PC-3 (cell line): ENCODE data around the gene SART3. TPM values are rescaled to one million over a fixed set of nuclear protein-coding genes. Genes with fewer than 3 reads are reported as not detected.
A peak's percentile ranks its signal among the peaks of the same experiment; 100 is the strongest.

Source experiments
- ATAC-seq: fragments of 200-7000 bp; cut with Tn5 transposase; 2 replicates; pipeline ENCODE4 v1.9.1; 2020; ENCODE audit warnings: mild to moderate bottlenecking, moderate library complexity
- BruUV-seq: library from RNA; stranded (reverse); fragments of 400-500 nt; replicated peaks from 2 replicates; lab custom pipeline; 2021; lab: Mats Ljungman, UMichigan
- CTCF ChIA-PET: fragments of 300-600 bp; sonication (Branson Sonifier 250); formaldehyde crosslinking; loops from one replicate; lab custom pipeline; 2022; ENCODE audit warnings: antibody characterized with exemption; lab: Charles Lee
- POLR2A ChIA-PET: fragments of 300-600 bp; sonication (Branson Sonifier 250); formaldehyde crosslinking; loops from one replicate; lab custom pipeline; 2022; ENCODE audit warnings: antibody characterized with exemption; ENCODE audit not compliant: unreplicated experiment; lab: Charles Lee
- DNase-seq: peaks from one replicate; pipeline ENCODE4 v3.0.0-alpha.2; 2015
- H2AFZ ChIP-seq: fragments of 300-600 bp; sonication (generic); 2 replicates; pipeline ENCODE4 v1.6.0; 2016; ENCODE audit warnings: antibody characterized with exemption, low read length
- H3F3A ChIP-seq: fragments of 300-600 bp; sonication (generic); one replicate; pipeline ENCODE4 v1.6.0; 2017; ENCODE audit warnings: antibody characterized with exemption, low read length, control low read depth, mild to moderate bottlenecking; ENCODE audit not compliant: unreplicated experiment
- H3K27ac ChIP-seq: fragments of 300-600 bp; sonication (generic); 2 replicates; pipeline ENCODE4 v1.5.1; 2016; ENCODE audit warnings: mild to moderate bottlenecking, low read length
- H3K27me3 ChIP-seq: fragments of 300-600 bp; sonication (generic); 2 replicates; pipeline ENCODE4 v1.6.1; 2016; ENCODE audit warnings: low read length, mixed read lengths
- H3K36me3 ChIP-seq: fragments of 300-600 bp; sonication (generic); 2 replicates; pipeline ENCODE4 v1.6.1; 2016; ENCODE audit warnings: low read depth, mixed run types, low read length, mixed read lengths
- H3K4me1 ChIP-seq: fragments of 300-600 bp; sonication (generic); 2 replicates; pipeline ENCODE4 v1.5.1; 2016; ENCODE audit warnings: low read length; ENCODE audit not compliant: insufficient read depth
- H3K4me2 ChIP-seq: fragments of 300-600 bp; sonication (generic); 2 replicates; pipeline ENCODE4 v1.6.0; 2016; ENCODE audit warnings: low read length
- H3K4me3 ChIP-seq: fragments of 300-600 bp; sonication (generic); 2 replicates; pipeline ENCODE4 v1.5.1; 2016; ENCODE audit warnings: mild to moderate bottlenecking, low read length, mixed read lengths
- H3K79me2 ChIP-seq: fragments of 300-600 bp; sonication (generic); 2 replicates; pipeline ENCODE4 v1.6.1; 2017; ENCODE audit warnings: low read length, mixed read lengths
- H3K9ac ChIP-seq: fragments of 300-600 bp; sonication (generic); 2 replicates; pipeline ENCODE4 v1.6.0; 2016; ENCODE audit warnings: mild to moderate bottlenecking, low read length
- H3K9me2 ChIP-seq: fragments of 300-600 bp; sonication (generic); replicated peaks from 2 replicates; pipeline ENCODE4 v1.6.1; 2016; ENCODE audit warnings: mixed run types, low read length, mixed read lengths
- H3K9me3 ChIP-seq: fragments of 300-600 bp; sonication (generic); 2 replicates; pipeline ENCODE4 v1.6.1; 2016; ENCODE audit warnings: low read length, mixed read lengths
- H4K20me1 ChIP-seq: fragments of 300-600 bp; sonication (generic); 2 replicates; pipeline ENCODE4 v1.6.1; 2016; ENCODE audit warnings: low read length, mixed read lengths
- EZH2 ChIP-seq: fragments of 300-600 bp; sonication (generic); IDR thresholded peaks from one replicate; pipeline ENCODE4 v1.6.1; 2017; ENCODE audit warnings: antibody characterized with exemption, mild to moderate bottlenecking, low read length; ENCODE audit not compliant: unreplicated experiment
- EZH2phosphoT487 ChIP-seq: fragments of 300-600 bp; sonication (generic); IDR thresholded peaks from 2 replicates; pipeline ENCODE4 v1.6.1; 2018; ENCODE audit warnings: mild to moderate bottlenecking, antibody characterized with exemption, low read length, borderline replicate concordance
- intact Hi-C: fragments of 100-400 bp; cut with micrococcal nuclease; formaldehyde crosslinking; loops from 2 replicates; pipeline ENCODE4 v1.9.0; 2023
- total RNA-seq: library from RNA; depleted of rRNA; stranded (reverse); fragments of >200 nt; gene quantifications from 2 replicates; pipeline ENCODE4 v1.2.3, GENCODE V29; 2014
- TF ChIP-seq, protein P1 (sequence below): fragments of 300-600 bp; sonication (generic); conservative IDR thresholded peaks from 2 replicates; pipeline ENCODE4 v1.5.1; 2017; ENCODE audit warnings: antibody characterized with exemption, low read depth, mild to moderate bottlenecking, low read length

The SART3 gene
- total RNA-seq, 1 experiment from 2014 or later = 165 TPM

DNA sequence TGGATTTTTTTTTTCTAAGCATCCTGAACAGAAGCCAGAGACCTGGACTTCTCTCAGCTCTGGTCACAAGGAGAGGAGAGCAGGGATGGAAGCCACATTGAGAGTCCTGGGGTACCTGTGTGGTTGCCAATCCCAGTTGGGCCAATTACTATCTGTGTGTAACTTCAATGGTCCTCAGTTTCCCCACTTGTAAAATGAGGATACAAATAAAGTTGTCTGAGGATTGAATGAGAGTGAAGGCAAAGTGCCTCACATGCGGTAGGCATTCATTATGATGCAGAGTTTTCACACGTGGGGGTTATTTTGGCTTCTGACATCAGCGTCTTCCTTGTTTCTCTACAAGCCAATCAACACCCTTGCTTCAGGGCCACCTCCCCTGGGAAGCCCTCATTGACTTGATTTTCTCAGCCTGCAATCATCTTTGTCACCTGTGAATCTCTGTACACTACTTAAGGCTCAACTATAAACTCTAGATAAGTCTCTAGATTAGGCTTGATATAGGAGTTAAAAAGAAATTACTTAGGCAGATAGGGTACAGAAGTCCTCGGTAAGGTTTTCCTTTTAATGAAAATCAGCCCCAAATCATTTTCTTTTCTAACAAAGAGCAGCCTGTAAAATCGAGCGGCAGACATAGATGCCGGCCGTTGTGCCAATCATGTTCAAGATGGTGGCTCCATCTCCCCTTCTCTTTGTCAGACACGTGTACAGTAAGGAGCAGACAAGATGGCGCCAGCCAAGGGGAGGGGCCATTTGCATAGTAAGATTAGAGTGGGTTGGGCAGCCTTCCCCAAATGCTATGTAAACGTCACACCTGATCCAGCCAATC lies 83.7 kb downstream of the SART3 start:
- TF ChIP-seq EZH2phosphoT487 (no peak), EZH2 (no peak)
- TF ChIP-seq, protein P1, sequence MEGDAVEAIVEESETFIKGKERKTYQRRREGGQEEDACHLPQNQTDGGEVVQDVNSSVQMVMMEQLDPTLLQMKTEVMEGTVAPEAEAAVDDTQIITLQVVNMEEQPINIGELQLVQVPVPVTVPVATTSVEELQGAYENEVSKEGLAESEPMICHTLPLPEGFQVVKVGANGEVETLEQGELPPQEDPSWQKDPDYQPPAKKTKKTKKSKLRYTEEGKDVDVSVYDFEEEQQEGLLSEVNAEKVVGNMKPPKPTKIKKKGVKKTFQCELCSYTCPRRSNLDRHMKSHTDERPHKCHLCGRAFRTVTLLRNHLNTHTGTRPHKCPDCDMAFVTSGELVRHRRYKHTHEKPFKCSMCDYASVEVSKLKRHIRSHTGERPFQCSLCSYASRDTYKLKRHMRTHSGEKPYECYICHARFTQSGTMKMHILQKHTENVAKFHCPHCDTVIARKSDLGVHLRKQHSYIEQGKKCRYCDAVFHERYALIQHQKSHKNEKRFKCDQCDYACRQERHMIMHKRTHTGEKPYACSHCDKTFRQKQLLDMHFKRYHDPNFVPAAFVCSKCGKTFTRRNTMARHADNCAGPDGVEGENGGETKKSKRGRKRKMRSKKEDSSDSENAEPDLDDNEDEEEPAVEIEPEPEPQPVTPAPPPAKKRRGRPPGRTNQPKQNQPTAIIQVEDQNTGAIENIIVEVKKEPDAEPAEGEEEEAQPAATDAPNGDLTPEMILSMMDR = no peak
- DNase-seq (no peak), ATAC-seq (no peak)
- CTCF ChIA-PET = no interaction called here
- intact Hi-C loops = loop anchor here (5.0 kb wide), 1 partner anchor 85 kb away; the partner anchor contains the start of genes ISCU and SART3
- no peak overlapping the region for H3K9ac ChIP-seq
- H2AFZ ChIP-seq = no peak overlapping the region
- POLR2A ChIA-PET = no interaction called here
- peaks cover 41% of the 10 kb centered on the region for H3K4me1 ChIP-seq
- H3K27me3 ChIP-seq = peaks cover 10% of the 10 kb centered on the region; the same call in 1 of the 2 replicates
- no peak overlapping the region for H3K4me2 ChIP-seq
- peaks cover 4% of the 10 kb centered on the region for H3F3A ChIP-seq
- no peak overlapping the region for H3K4me3 ChIP-seq
- no peak overlapping the region for H3K27ac ChIP-seq
- H3K9me2 ChIP-seq = no peaks in the 10 kb centered on the region
- H3K9me3 ChIP-seq = no peaks in the 10 kb centered on the region
- BruUV-seq = no TSS peak
- H3K79me2 ChIP-seq = no peaks in the 10 kb centered on the region
- H4K20me1 ChIP-seq = no peaks in the 10 kb centered on the region
- H3K36me3 ChIP-seq = no peaks in the 10 kb centered on the region

DNA sequence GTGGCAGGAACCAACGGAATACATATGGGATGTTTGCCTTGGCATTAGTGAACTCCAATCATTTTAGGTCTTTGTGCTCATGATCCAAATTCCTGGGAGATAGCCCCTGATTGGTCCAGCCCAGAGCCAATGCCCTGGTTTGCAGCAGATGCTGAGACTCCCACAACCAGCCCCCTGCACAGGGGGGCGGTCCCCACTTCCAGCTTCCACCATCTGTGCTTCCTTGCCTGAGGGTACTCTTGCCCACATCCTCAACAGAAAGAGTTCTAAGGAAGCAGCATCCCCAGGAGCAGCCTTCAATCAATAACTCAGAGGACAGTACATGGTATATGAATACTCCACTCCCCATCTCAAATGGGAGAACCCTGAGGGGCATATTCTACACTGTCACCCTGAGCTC lies 85.6 kb downstream of the SART3 start:
- Histone ChIP-seq H3K36me3 (no peaks in the 10 kb centered on the region), H3K79me2 (no peaks in the 10 kb centered on the region), H2AFZ (no peak overlapping the region), H3K4me3 (no peak overlapping the region), H3K27ac (no peak overlapping the region), H3K27me3 (peaks cover 10% of the 10 kb centered on the region; the same call in 1 of the 2 replicates), H3K9ac (no peak overlapping the region), H3K9me2 (no peaks in the 10 kb centered on the region), H3K4me1 (peaks cover 28% of the 10 kb centered on the region), H3K4me2 (no peak overlapping the region), H3K9me3 (no peaks in the 10 kb centered on the region), H3F3A (no peaks in the 10 kb centered on the region), H4K20me1 (no peaks in the 10 kb centered on the region)
- peak; percentile 4; the same call in 1 of the 2 replicates for ATAC-seq
- intact Hi-C loops = loop anchor here (5.0 kb wide), 1 partner anchor 87 kb away; the partner anchor contains the start of genes ISCU and SART3
- ChIA-PET POLR2A (no interaction called here), CTCF (no interaction called here)
- TF ChIP-seq EZH2 (no peak), EZH2phosphoT487 (no peak)
- BruUV-seq = no TSS peak
- DNase-seq = no peak

DNA sequence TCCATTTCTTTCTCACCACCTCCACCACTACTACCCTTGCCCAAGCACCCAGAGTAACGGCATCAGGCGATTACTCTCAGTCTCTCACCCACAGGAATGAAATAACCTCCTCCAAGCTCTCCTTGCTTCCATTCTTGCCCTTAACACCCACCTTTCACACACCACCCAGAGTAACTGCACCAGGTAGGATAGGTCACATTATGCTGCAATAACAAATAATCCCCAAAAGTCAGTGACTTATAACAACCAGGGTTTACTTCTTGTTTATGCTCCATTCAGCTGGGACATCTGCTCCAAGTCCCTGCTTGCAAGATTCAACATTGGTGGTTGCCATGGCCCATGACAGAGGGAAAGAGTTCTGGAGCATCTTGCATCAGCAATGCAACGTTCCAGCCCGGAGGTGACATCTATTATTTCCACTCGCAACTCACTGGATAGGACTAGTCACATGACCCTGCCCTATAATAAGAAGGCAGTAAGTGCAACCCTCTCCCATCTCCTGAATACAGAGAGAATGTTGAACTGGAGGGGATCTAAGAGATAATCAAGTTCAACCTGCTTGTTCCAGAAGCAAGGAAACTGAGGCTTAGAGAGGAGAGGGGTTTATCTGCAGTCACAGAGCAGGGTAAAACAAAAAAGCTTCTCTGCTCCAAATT lies 87.4 kb downstream of the SART3 start:
- Histone ChIP-seq H3K27me3 (peaks cover 10% of the 10 kb centered on the region; the same call in 1 of the 2 replicates), H3K27ac (no peak overlapping the region), H3K9ac (no peak overlapping the region), H4K20me1 (no peaks in the 10 kb centered on the region), H3K4me1 (peaks cover 12% of the 10 kb centered on the region), H3F3A (no peaks in the 10 kb centered on the region), H3K9me3 (no peaks in the 10 kb centered on the region), H2AFZ (no peak overlapping the region), H3K9me2 (no peaks in the 10 kb centered on the region), H3K36me3 (no peaks in the 10 kb centered on the region), H3K4me3 (no peak overlapping the region), H3K79me2 (no peaks in the 10 kb centered on the region), H3K4me2 (no peak overlapping the region)
- TF ChIP-seq EZH2phosphoT487 = no peak
- TF ChIP-seq, protein P1 = no peak
- TF ChIP-seq EZH2 = no peak
- DNase-seq = no peak
- no TSS peak for BruUV-seq
- POLR2A ChIA-PET = no interaction called here
- intact Hi-C loops = no loop called here
- CTCF ChIA-PET = no interaction called here
- ATAC-seq = no peak
